ENCODE measurements around the gene FTSJ1. TPM values are rescaled to one million over a fixed set of nuclear protein-coding genes. Genes with fewer than 3 reads are reported as not detected.

FTSJ1 gene
- total and polyA plus RNA-seq, 4 donors: 13.3 to 21.8 (median 17.0) TPM

DNA sequence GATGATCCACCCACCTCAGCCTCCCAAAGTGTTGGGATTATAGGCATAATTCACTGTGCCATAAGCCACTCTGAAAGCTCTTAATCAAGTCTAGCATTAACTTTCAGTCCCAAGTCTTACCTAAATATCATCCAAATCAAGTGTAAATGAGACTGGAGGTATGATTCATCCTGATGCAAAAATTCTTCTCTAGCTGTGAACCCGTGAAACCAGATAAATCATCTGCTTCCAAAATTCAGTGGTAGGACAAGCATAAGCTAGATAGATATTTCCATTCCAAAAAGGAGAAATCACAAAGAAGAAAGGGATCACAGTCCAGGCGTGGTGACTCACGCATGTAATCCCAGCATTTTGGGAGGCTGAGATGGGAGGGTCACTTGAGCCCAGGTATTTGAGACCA lies 54.7 kb downstream of the FTSJ1 start:
- H3K27me3 ChIP-seq (ENCODE audit: control insufficient read depth in 4 of 4, insufficient read depth in 4 of 4, low read length in 3 of 4): no peaks in the 10 kb centered on the region
- H3K27ac ChIP-seq (ENCODE audit: low read depth in 1 of 2, low read length in 2 of 2): no peak overlapping the region
- no peak for DNase-seq (ENCODE audit: low spot score)
- H3K9ac ChIP-seq (ENCODE audit: low read depth in 1 of 2, low read length in 2 of 2): no peak overlapping the region
- no peak for TF ChIP-seq RAD21 (IDR thresholded peaks at IDR 0.05)
- TF ChIP-seq HNF4G (IDR thresholded peaks at IDR 0.05): no peak
- TF ChIP-seq, protein P1, sequence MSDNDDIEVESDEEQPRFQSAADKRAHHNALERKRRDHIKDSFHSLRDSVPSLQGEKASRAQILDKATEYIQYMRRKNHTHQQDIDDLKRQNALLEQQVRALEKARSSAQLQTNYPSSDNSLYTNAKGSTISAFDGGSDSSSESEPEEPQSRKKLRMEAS (IDR thresholded peaks at IDR 0.05): no peak
- TF ChIP-seq, protein P2, sequence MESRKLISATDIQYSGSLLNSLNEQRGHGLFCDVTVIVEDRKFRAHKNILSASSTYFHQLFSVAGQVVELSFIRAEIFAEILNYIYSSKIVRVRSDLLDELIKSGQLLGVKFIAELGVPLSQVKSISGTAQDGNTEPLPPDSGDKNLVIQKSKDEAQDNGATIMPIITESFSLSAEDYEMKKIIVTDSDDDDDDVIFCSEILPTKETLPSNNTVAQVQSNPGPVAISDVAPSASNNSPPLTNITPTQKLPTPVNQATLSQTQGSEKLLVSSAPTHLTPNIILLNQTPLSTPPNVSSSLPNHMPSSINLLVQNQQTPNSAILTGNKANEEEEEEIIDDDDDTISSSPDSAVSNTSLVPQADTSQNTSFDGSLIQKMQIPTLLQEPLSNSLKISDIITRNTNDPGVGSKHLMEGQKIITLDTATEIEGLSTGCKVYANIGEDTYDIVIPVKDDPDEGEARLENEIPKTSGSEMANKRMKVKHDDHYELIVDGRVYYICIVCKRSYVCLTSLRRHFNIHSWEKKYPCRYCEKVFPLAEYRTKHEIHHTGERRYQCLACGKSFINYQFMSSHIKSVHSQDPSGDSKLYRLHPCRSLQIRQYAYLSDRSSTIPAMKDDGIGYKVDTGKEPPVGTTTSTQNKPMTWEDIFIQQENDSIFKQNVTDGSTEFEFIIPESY (IDR thresholded peaks at IDR 0.05): no peak
- TF ChIP-seq EGR1 (IDR thresholded peaks at IDR 0.05; ENCODE audit: low read depth in 2 of 2): no peak
- TF ChIP-seq SP1 (IDR thresholded peaks at IDR 0.05): no peak
- H3K9me3 ChIP-seq (ENCODE audit: control insufficient read depth in 4 of 4, low read length in 3 of 4): no peaks in the 10 kb centered on the region
- 95% methylated on average over 3 of the region's 3 CpGs for WGBS
- H3K4me3 ChIP-seq (ENCODE audit: low read depth in 1 of 3, low read length in 3 of 3): no peak overlapping the region
- peaks cover 4 to 25% (median 15%) of the 10 kb centered on the region in 4 donors for H3K36me3 ChIP-seq (ENCODE audit: control insufficient read depth in 4 of 4, insufficient read depth in 3 of 4, low read depth in 1 of 4, low read length in 3 of 4)
- H3K4me1 ChIP-seq (ENCODE audit: control insufficient read depth in 4 of 4, insufficient read depth in 4 of 4, low read length in 3 of 4): no peaks in the 10 kb centered on the region

DNA sequence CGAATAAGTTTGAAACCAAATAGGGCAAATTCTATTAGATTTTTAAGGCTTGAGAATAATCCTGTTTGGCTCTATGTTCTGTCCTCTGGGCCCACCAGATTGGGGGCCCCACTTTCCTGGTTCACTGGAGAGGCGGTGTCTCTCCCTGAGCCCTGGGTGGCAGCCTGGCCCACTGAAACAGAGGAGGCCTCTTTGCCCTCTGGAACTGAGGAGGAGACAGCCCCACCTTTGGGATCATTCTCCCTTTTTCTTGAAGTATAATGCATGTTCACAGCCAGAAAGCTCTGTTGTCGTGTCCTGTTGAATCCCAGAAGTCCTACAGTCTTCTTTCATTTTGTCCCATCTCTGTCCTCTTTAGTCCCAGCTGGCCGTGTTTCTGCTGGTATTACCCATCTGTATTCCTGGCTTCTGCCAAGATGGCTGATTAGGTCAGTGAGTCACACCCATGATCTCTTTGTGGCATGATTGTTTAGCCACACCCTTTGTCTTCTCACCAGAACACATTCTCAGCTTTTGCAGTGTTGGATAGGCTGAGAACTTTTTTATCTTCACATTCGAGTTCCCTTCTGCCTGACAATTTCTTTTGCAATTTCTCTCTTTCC lies 55.5 kb downstream of the FTSJ1 start:
- H3K9ac ChIP-seq (ENCODE audit: low read depth in 1 of 2, low read length in 2 of 2): no peak overlapping the region
- no peak for DNase-seq (ENCODE audit: low spot score)
- H3K36me3 ChIP-seq (ENCODE audit: control insufficient read depth in 4 of 4, insufficient read depth in 3 of 4, low read depth in 1 of 4, low read length in 3 of 4): peaks cover 2 to 23% (median 15%) of the 10 kb centered on the region in 4 donors
- no peak overlapping the region for H3K27ac ChIP-seq (ENCODE audit: low read depth in 1 of 2, low read length in 2 of 2)
- TF ChIP-seq FOXA2 (IDR thresholded peaks at IDR 0.05) (no peak), NR2F2 (IDR thresholded peaks at IDR 0.05) (no peak), FOXA1 (IDR thresholded peaks at IDR 0.05) (no peak), HNF4A (conservative IDR thresholded peaks at IDR 0.05) (no peak)
- no peaks in the 10 kb centered on the region for H3K9me3 ChIP-seq (ENCODE audit: control insufficient read depth in 4 of 4, low read length in 3 of 4)
- H3K4me3 ChIP-seq (ENCODE audit: low read depth in 1 of 3, low read length in 3 of 3): no peak overlapping the region
- no peaks in the 10 kb centered on the region for H3K27me3 ChIP-seq (ENCODE audit: control insufficient read depth in 4 of 4, insufficient read depth in 4 of 4, low read length in 3 of 4)
- no peaks in the 10 kb centered on the region for H3K4me1 ChIP-seq (ENCODE audit: control insufficient read depth in 4 of 4, insufficient read depth in 4 of 4, low read length in 3 of 4)
- WGBS: 84% methylated on average over 5 of the region's 5 CpGs

DNA sequence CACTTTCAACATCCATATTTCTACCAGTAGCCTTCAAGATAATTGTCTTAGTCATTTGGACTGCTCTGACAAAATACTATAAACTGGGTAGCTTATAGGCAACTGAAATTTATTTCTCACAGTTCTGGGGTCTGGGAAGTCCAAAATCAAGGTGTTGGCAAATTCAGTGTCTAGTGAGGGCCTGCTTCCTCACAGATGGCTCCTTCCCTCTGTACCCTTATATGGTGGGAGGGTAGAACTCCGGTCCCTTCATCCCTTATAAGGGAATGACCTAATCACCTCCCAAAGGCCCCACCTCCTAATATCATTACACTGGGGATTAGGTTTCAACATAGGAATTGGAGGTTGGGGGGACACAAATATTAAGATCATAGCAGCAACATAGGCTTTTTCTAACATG lies 56.2 kb downstream of the FTSJ1 start:
- Histone ChIP-seq H3K4me3 (ENCODE audit: low read depth in 1 of 3, low read length in 3 of 3) (no peak overlapping the region), H3K27ac (ENCODE audit: low read depth in 1 of 2, low read length in 2 of 2) (no peak overlapping the region), H3K27me3 (ENCODE audit: control insufficient read depth in 4 of 4, insufficient read depth in 4 of 4, low read length in 3 of 4) (no peaks in the 10 kb centered on the region), H3K4me1 (ENCODE audit: control insufficient read depth in 4 of 4, insufficient read depth in 4 of 4, low read length in 3 of 4) (no peaks in the 10 kb centered on the region), H3K9ac (ENCODE audit: low read depth in 1 of 2, low read length in 2 of 2) (no peak overlapping the region), H3K36me3 (ENCODE audit: control insufficient read depth in 4 of 4, insufficient read depth in 3 of 4, low read depth in 1 of 4, low read length in 3 of 4) (peaks cover 2 to 17% (median 9%) of the 10 kb centered on the region in 4 donors), H3K9me3 (ENCODE audit: control insufficient read depth in 4 of 4, low read length in 3 of 4) (no peaks in the 10 kb centered on the region)
- DNase-seq (ENCODE audit: low spot score): no peak
- TF ChIP-seq YY1 (IDR thresholded peaks at IDR 0.05) (no peak), HNF4G (IDR thresholded peaks at IDR 0.05) (no peak), TAF1 (conservative IDR thresholded peaks at IDR 0.05) (no peak), RXRA (IDR thresholded peaks at IDR 0.05) (no peak), HNF4A (conservative IDR thresholded peaks at IDR 0.05) (no peak), JUND (IDR thresholded peaks at IDR 0.05) (no peak), GABPA (IDR thresholded peaks at IDR 0.05 in 1 of 2, conservative IDR thresholded peaks at IDR 0.05 in 1 of 2) (no peak), FOXA2 (IDR thresholded peaks at IDR 0.05) (no peak), FOXA1 (IDR thresholded peaks at IDR 0.05) (no peak)
- TF ChIP-seq, protein P3, sequence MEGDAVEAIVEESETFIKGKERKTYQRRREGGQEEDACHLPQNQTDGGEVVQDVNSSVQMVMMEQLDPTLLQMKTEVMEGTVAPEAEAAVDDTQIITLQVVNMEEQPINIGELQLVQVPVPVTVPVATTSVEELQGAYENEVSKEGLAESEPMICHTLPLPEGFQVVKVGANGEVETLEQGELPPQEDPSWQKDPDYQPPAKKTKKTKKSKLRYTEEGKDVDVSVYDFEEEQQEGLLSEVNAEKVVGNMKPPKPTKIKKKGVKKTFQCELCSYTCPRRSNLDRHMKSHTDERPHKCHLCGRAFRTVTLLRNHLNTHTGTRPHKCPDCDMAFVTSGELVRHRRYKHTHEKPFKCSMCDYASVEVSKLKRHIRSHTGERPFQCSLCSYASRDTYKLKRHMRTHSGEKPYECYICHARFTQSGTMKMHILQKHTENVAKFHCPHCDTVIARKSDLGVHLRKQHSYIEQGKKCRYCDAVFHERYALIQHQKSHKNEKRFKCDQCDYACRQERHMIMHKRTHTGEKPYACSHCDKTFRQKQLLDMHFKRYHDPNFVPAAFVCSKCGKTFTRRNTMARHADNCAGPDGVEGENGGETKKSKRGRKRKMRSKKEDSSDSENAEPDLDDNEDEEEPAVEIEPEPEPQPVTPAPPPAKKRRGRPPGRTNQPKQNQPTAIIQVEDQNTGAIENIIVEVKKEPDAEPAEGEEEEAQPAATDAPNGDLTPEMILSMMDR (IDR thresholded peaks at IDR 0.05; ENCODE audit: low read depth, low read length, missing input control): no peak
- TF ChIP-seq, protein P2 (IDR thresholded peaks at IDR 0.05): no peak
- TF ChIP-seq, protein P4, sequence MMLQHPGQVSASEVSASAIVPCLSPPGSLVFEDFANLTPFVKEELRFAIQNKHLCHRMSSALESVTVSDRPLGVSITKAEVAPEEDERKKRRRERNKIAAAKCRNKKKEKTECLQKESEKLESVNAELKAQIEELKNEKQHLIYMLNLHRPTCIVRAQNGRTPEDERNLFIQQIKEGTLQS (IDR thresholded peaks at IDR 0.05): no peak
- TF ChIP-seq, protein P1 (IDR thresholded peaks at IDR 0.05): no peak
- TF ChIP-seq, protein P5, sequence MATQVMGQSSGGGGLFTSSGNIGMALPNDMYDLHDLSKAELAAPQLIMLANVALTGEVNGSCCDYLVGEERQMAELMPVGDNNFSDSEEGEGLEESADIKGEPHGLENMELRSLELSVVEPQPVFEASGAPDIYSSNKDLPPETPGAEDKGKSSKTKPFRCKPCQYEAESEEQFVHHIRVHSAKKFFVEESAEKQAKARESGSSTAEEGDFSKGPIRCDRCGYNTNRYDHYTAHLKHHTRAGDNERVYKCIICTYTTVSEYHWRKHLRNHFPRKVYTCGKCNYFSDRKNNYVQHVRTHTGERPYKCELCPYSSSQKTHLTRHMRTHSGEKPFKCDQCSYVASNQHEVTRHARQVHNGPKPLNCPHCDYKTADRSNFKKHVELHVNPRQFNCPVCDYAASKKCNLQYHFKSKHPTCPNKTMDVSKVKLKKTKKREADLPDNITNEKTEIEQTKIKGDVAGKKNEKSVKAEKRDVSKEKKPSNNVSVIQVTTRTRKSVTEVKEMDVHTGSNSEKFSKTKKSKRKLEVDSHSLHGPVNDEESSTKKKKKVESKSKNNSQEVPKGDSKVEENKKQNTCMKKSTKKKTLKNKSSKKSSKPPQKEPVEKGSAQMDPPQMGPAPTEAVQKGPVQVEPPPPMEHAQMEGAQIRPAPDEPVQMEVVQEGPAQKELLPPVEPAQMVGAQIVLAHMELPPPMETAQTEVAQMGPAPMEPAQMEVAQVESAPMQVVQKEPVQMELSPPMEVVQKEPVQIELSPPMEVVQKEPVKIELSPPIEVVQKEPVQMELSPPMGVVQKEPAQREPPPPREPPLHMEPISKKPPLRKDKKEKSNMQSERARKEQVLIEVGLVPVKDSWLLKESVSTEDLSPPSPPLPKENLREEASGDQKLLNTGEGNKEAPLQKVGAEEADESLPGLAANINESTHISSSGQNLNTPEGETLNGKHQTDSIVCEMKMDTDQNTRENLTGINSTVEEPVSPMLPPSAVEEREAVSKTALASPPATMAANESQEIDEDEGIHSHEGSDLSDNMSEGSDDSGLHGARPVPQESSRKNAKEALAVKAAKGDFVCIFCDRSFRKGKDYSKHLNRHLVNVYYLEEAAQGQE (IDR thresholded peaks at IDR 0.05): no peak
- 91% methylated on average over 1 of the region's 1 CpG for WGBS

Data from liver (tissue), 9 donors.